ENCODE measurements around the gene MRPL55. TPM values are rescaled to one million over a fixed set of nuclear protein-coding genes. Genes with fewer than 3 reads are reported as not detected.

Gene MRPL55
- total and polyA plus RNA-seq, 2 experiments from 2014 or later = 139 to 144 TPM

DNA sequence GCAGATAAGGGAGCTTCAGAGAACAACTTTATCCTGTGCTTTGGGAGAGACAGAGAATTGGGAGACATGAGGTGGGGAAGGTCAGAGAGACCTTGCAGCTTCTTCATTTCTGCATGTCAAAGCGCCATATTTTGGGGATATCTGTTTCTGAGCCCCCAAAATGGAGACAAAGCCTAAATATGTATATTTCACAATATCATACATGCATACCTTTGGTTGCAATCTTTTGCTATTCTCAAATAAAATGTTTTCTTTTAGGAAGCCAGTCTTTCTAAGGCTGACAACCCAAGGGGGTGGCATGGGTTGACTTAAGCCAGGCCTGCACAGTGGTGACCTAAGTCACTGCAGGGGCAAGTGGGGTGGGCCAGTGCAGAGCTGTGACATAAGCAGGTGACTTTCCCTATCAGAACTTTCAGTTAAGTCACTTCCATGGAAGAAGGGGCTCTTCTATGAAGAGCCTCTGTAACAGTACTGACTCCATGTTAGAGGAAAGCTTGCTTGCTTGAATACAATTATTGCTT, 13.9 kb upstream of the MRPL55 start:
- Histone ChIP-seq H3K4me3 (no peak overlapping the region), H3K36me3 (no peaks in the 10 kb centered on the region), H3K27me3 (no peaks in the 10 kb centered on the region), H3K9me3 (ENCODE audit: low read depth) (no peaks in the 10 kb centered on the region), H3K27ac (no peak overlapping the region), H3K4me1 (ENCODE audit: low read depth) (peaks cover 6% of the 10 kb centered on the region)
- DNase-seq (ENCODE audit: low read depth in 1 of 2, low spot score in 1 of 2) = no peak
- TF ChIP-seq CTCF (IDR thresholded peaks at IDR 0.05; ENCODE audit: low read depth, low read length) = no peak

- Histone ChIP-seq H3K4me3 (no peak overlapping the region), H3K27ac (no peak overlapping the region), H3K4me1 (ENCODE audit: low read depth) (peaks cover 6% of the 10 kb centered on the region), H3K36me3 (no peaks in the 10 kb centered on the region), H3K9me3 (ENCODE audit: low read depth) (no peaks in the 10 kb centered on the region), H3K27me3 (no peaks in the 10 kb centered on the region)
- DNase-seq (ENCODE audit: low read depth in 1 of 2, low spot score in 1 of 2) = no peak
- no peak for TF ChIP-seq CTCF (IDR thresholded peaks at IDR 0.05; ENCODE audit: low read depth, low read length)
Observed at GRCh38 chr1:228120857-228121489, 11.9 kb upstream of the MRPL55 start.

GRCh38 chr1:228120351-228120750, 11.3 kb upstream of the MRPL55 start:
- TF ChIP-seq CTCF (IDR thresholded peaks at IDR 0.05; ENCODE audit: low read depth, low read length) = no peak
- H3K4me1 ChIP-seq (ENCODE audit: low read depth) = peaks cover 6% of the 10 kb centered on the region
- H3K27me3 ChIP-seq = no peaks in the 10 kb centered on the region
- no peak overlapping the region for H3K27ac ChIP-seq
- DNase-seq (ENCODE audit: low read depth in 1 of 2, low spot score in 1 of 2) = no peak
- H3K9me3 ChIP-seq (ENCODE audit: low read depth) = no peaks in the 10 kb centered on the region
- H3K36me3 ChIP-seq = no peaks in the 10 kb centered on the region
- H3K4me3 ChIP-seq = no peak overlapping the region

DNA sequence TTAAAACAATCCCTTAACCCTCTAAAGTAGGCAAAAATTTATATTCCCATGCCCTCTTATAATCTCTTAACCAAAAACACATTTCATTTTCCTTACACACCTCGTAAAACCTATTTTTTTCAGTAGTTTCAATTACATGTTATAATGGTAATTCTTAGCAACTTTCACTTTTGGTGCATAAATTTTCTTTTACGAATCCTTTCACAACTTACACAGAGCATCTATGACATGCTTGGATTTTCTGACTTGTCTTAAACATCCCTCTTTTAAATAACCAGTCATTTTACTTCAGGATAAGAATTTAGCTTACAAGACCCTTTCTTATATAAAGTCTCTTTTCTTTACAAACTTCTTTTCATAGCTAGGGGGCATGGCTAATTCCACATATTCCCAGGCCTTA, 8.9 kb upstream of the MRPL55 start:
- TF ChIP-seq CTCF (IDR thresholded peaks at IDR 0.05; ENCODE audit: low read depth, low read length) = no peak
- Histone ChIP-seq H3K4me1 (ENCODE audit: low read depth) (no peaks in the 10 kb centered on the region), H3K27ac (no peak overlapping the region), H3K27me3 (no peaks in the 10 kb centered on the region), H3K4me3 (no peak overlapping the region), H3K36me3 (no peaks in the 10 kb centered on the region), H3K9me3 (ENCODE audit: low read depth) (no peaks in the 10 kb centered on the region)
- no peak for DNase-seq (ENCODE audit: low read depth in 1 of 2, low spot score in 1 of 2)

DNA sequence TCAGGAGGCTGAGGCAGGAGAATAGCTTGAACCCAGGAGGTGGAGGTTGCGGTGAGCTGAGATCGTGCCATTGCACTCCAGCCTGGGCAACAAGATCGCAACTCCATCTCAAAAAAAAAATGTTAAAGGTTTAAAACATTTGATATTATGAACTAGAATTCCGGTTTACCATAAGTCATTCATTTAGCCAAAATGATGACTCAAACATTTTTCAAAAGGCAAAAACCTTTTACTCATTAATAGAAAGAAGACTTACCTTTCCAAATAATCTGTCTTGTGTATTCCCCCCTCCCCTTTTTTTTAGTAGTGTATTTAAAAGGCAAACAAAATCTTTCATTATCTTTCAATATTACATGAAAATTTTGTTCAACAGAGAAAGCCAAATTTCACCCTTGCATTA, 8.2 kb upstream of the MRPL55 start:
- Histone ChIP-seq H3K36me3 (no peaks in the 10 kb centered on the region), H3K4me1 (ENCODE audit: low read depth) (no peaks in the 10 kb centered on the region), H3K27me3 (no peaks in the 10 kb centered on the region), H3K27ac (no peak overlapping the region), H3K9me3 (ENCODE audit: low read depth) (no peaks in the 10 kb centered on the region), H3K4me3 (no peak overlapping the region)
- TF ChIP-seq CTCF (IDR thresholded peaks at IDR 0.05; ENCODE audit: low read depth, low read length) = no peak
- no peak for DNase-seq (ENCODE audit: low read depth in 1 of 2, low spot score in 1 of 2)
